SK-N-SH treated with all-trans-retinoic acid at 6 μM for 48 hours (cell line): ENCODE measurements around the gene STK11IP.

Experiments
- ATAC-seq: fragments of 200-7000 bp; cut with Tn5 transposase; 3 replicates; pipeline ENCODE4 v1.9.1; 2020; ENCODE audit warnings: mild to moderate bottlenecking, moderate library complexity
- ARNTL ChIP-seq: fragments of 450-650 bp; formaldehyde crosslinking; IDR thresholded peaks from 2 replicates; pipeline ENCODE4 v1.5.0; 2020; ENCODE audit warnings: low read depth, mild to moderate bottlenecking, moderate library complexity, borderline replicate concordance
- CSRNP3 ChIP-seq: fragments of 250-450 bp; sonication (Bioruptor Pico); IDR thresholded peaks from 2 replicates; pipeline ENCODE4 v1.5.1; 2021; ENCODE audit warnings: mild to moderate bottlenecking, moderate library complexity
- GLIS3 ChIP-seq: fragments of 250-450 bp; sonication (Bioruptor Pico); IDR thresholded peaks from 2 replicates; pipeline ENCODE4 v1.5.0; 2020; ENCODE audit warnings: mild to moderate bottlenecking, moderate library complexity
- OSR1 ChIP-seq: fragments of 250-450 bp; sonication (Bioruptor Pico); IDR thresholded peaks from 2 replicates; pipeline ENCODE4 v1.8.0; 2022; ENCODE audit warnings: moderate library complexity, mild to moderate bottlenecking, inconsistent platforms
- PPARA ChIP-seq: fragments of 250-450 bp; sonication (Bioruptor Pico); IDR thresholded peaks from 2 replicates; pipeline ENCODE4 v1.5.0; 2020; ENCODE audit warnings: mild to moderate bottlenecking, borderline replicate concordance
- RARB ChIP-seq: fragments of 250-450 bp; sonication (Bioruptor Pico); IDR thresholded peaks from 2 replicates; pipeline ENCODE4 v1.8.0; 2021; ENCODE audit warnings: mild to moderate bottlenecking, moderate library complexity
- TCF4 ChIP-seq: fragments of 250-450 bp; sonication (Bioruptor Pico); IDR thresholded peaks from 2 replicates; pipeline ENCODE4 v1.8.0; 2021; ENCODE audit warnings: mild to moderate bottlenecking, moderate library complexity, borderline replicate concordance
- TOX ChIP-seq: fragments of 250-450 bp; sonication (Bioruptor Pico); IDR thresholded peaks from 2 replicates; pipeline ENCODE4 v1.8.0; 2021; ENCODE audit warnings: mild to moderate bottlenecking, moderate library complexity, borderline replicate concordance
- ZC3H10 ChIP-seq: fragments of 250-450 bp; sonication (Bioruptor Pico); IDR thresholded peaks from 2 replicates; pipeline ENCODE4 v1.5.1; 2021; ENCODE audit warnings: mild to moderate bottlenecking, moderate library complexity
- ZFP3 ChIP-seq: fragments of 250-450 bp; sonication (Bioruptor Pico); IDR thresholded peaks from 2 replicates; pipeline ENCODE4 v1.5.0; 2020; ENCODE audit warnings: mild to moderate bottlenecking, moderate library complexity
- ZFP30 ChIP-seq: fragments of 450-650 bp; formaldehyde crosslinking; IDR thresholded peaks from 2 replicates; pipeline ENCODE4 v1.5.0; 2022; ENCODE audit warnings: mild to moderate bottlenecking, moderate library complexity
- TF ChIP-seq, protein P1 (sequence below): fragments of 250-450 bp; sonication (Bioruptor Pico); IDR thresholded peaks from 2 replicates; pipeline ENCODE4 v1.8.0; 2020; ENCODE audit warnings: mild to moderate bottlenecking, moderate library complexity, borderline replicate concordance
- TF ChIP-seq, protein P2 (sequence below): fragments of 250-450 bp; sonication (Bioruptor Pico); IDR thresholded peaks from 2 replicates; pipeline ENCODE4 v1.5.1; 2020; ENCODE audit warnings: low read depth, mild to moderate bottlenecking, moderate library complexity
- TF ChIP-seq, protein P3 (sequence below): fragments of 250-450 bp; sonication (Bioruptor Pico); IDR thresholded peaks from 2 replicates; pipeline ENCODE4 v1.8.0; 2021; ENCODE audit warnings: low read depth, mild to moderate bottlenecking, moderate library complexity, borderline replicate concordance
- TF ChIP-seq, protein P4 (sequence below): fragments of 250-450 bp; sonication (Bioruptor Pico); IDR thresholded peaks from 2 replicates; pipeline ENCODE4 v1.5.0; 2020; ENCODE audit warnings: mild to moderate bottlenecking, moderate library complexity

The STK11IP gene

GRCh38 chr2:219638217-219638947 lies 40.7 kb downstream of the STK11IP start (continued):
- TF ChIP-seq CSRNP3 (CRISPR knock-in tag) (no peak), ARNTL (CRISPR knock-in tag) (no peak)
- TF ChIP-seq, protein P1, sequence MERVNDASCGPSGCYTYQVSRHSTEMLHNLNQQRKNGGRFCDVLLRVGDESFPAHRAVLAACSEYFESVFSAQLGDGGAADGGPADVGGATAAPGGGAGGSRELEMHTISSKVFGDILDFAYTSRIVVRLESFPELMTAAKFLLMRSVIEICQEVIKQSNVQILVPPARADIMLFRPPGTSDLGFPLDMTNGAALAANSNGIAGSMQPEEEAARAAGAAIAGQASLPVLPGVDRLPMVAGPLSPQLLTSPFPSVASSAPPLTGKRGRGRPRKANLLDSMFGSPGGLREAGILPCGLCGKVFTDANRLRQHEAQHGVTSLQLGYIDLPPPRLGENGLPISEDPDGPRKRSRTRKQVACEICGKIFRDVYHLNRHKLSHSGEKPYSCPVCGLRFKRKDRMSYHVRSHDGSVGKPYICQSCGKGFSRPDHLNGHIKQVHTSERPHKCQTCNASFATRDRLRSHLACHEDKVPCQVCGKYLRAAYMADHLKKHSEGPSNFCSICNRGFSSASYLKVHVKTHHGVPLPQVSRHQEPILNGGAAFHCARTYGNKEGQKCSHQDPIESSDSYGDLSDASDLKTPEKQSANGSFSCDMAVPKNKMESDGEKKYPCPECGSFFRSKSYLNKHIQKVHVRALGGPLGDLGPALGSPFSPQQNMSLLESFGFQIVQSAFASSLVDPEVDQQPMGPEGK (CRISPR knock-in tag) = no peak

DNA sequence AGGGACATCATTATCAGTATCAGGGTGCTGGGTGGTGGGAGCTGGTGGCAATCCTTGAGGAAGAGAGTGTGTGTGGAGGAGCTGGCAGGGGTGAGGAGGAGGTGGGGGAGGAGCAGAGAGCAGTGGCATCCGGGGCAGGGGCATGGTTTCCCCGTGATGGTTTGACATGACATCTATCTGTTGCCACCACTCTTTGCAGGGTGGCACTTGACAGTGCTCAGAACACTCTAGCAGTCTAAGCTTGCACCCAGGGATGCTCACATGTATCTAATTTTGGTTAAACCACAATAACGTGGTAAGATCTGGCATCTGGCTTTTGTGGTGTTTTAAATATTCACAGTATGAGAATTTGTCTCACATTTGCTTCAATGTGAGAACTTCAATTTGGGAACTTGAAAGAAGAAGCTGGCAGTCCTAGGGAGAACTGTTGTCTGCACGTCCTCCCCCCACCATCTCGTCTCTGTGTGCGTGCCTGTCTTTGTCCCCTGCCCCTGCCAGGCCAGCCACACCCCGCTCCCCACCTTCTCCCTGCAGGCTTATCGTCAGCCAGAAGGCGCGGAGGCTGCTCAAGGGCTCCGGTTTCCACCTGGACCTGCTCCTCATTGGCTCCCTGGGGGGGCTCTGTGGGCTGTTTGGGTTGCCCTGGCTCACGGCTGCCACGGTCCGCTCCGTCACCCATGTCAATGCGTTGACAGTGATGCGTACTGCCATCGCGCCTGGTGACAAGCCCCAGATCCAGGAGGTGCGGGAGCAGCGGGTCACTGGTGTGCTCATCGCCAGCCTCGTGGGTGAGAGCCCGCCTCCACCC lies 41.5 kb downstream of the STK11IP start:
- no peak for ATAC-seq
- no peak for TF ChIP-seq TCF4 (CRISPR knock-in tag)
- TF ChIP-seq, protein P2, sequence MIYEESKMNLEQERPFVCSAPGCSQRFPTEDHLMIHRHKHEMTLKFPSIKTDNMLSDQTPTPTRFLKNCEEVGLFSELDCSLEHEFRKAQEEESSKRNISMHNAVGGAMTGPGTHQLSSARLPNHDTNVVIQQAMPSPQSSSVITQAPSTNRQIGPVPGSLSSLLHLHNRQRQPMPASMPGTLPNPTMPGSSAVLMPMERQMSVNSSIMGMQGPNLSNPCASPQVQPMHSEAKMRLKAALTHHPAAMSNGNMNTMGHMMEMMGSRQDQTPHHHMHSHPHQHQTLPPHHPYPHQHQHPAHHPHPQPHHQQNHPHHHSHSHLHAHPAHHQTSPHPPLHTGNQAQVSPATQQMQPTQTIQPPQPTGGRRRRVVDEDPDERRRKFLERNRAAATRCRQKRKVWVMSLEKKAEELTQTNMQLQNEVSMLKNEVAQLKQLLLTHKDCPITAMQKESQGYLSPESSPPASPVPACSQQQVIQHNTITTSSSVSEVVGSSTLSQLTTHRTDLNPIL (CRISPR knock-in tag) = no peak
- no peak for TF ChIP-seq ZC3H10 (CRISPR knock-in tag)
- no peak for TF ChIP-seq PPARA (CRISPR knock-in tag)
- TF ChIP-seq ZFP3 (CRISPR knock-in tag) = no peak
- TF ChIP-seq RARB (CRISPR knock-in tag) = no peak
- no peak for TF ChIP-seq CSRNP3 (CRISPR knock-in tag)
- TF ChIP-seq ZFP30 = no peak

GRCh38 chr2:219641390-219642068 lies 43.9 kb downstream of the STK11IP start:
- no peak for ATAC-seq
- TF ChIP-seq CSRNP3 (CRISPR knock-in tag) (no peak), ARNTL (CRISPR knock-in tag) (no peak), ZFP30 (no peak), OSR1 (CRISPR knock-in tag) (no peak), PPARA (CRISPR knock-in tag) (no peak)
- TF ChIP-seq, all 23 proteins: peak for 0

DNA sequence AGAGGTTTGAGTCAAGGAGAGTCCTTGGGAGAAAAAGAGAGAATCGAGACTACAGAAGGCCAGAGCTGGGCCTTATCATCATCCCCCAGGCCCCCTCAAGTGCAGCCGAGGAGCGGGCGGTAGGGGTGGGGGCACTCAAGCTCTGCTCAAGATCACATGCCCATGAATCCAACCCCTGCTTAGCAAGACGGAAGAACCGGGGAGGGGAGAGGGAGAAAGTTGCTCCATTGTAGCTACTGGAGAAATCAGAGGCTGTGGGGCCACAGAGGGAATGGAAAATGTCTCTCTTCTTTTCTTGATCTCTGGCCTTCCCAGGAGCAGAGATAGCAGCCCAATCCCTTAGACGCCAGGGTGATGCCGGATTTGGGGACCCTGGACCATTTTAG lies 44.4 kb downstream of the STK11IP start:
- no peak for ATAC-seq
- no peak for TF ChIP-seq ZFP3 (CRISPR knock-in tag)
- no peak for TF ChIP-seq GLIS3 (CRISPR knock-in tag)
- TF ChIP-seq, protein P1 (CRISPR knock-in tag) = no peak
- TF ChIP-seq, protein P3, sequence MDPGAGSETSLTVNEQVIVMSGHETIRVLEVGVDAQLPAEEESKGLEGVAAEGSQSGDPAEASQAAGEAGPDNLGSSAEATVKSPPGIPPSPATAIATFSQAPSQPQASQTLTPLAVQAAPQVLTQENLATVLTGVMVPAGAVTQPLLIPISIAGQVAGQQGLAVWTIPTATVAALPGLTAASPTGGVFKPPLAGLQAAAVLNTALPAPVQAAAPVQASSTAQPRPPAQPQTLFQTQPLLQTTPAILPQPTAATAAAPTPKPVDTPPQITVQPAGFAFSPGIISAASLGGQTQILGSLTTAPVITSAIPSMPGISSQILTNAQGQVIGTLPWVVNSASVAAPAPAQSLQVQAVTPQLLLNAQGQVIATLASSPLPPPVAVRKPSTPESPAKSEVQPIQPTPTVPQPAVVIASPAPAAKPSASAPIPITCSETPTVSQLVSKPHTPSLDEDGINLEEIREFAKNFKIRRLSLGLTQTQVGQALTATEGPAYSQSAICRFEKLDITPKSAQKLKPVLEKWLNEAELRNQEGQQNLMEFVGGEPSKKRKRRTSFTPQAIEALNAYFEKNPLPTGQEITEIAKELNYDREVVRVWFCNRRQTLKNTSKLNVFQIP = no peak
- no peak for TF ChIP-seq TOX
- no peak for TF ChIP-seq RARB (CRISPR knock-in tag)
- TF ChIP-seq ZFP30 = no peak
- TF ChIP-seq, protein P4, sequence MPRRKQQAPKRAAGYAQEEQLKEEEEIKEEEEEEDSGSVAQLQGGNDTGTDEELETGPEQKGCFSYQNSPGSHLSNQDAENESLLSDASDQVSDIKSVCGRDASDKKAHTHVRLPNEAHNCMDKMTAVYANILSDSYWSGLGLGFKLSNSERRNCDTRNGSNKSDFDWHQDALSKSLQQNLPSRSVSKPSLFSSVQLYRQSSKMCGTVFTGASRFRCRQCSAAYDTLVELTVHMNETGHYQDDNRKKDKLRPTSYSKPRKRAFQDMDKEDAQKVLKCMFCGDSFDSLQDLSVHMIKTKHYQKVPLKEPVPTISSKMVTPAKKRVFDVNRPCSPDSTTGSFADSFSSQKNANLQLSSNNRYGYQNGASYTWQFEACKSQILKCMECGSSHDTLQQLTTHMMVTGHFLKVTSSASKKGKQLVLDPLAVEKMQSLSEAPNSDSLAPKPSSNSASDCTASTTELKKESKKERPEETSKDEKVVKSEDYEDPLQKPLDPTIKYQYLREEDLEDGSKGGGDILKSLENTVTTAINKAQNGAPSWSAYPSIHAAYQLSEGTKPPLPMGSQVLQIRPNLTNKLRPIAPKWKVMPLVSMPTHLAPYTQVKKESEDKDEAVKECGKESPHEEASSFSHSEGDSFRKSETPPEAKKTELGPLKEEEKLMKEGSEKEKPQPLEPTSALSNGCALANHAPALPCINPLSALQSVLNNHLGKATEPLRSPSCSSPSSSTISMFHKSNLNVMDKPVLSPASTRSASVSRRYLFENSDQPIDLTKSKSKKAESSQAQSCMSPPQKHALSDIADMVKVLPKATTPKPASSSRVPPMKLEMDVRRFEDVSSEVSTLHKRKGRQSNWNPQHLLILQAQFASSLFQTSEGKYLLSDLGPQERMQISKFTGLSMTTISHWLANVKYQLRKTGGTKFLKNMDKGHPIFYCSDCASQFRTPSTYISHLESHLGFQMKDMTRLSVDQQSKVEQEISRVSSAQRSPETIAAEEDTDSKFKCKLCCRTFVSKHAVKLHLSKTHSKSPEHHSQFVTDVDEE (CRISPR knock-in tag) = no peak
- TF ChIP-seq OSR1 (CRISPR knock-in tag) = no peak
- TF ChIP-seq PPARA (CRISPR knock-in tag) = no peak
